ENCODE measurements around the gene USPL1.
"Not testable (repeated sequence)": the region's sequence is repeated elsewhere in the genome, so short reads cannot be mapped to it uniquely, and the experiment has no call there.

The USPL1 gene

GRCh38 chr13:30607186-30607585 is 10.5 kb upstream of the USPL1 start:
- not testable (repeated sequence) for ATAC-seq

- ATAC-seq: no peak
- TF ChIP-seq, protein P1, sequence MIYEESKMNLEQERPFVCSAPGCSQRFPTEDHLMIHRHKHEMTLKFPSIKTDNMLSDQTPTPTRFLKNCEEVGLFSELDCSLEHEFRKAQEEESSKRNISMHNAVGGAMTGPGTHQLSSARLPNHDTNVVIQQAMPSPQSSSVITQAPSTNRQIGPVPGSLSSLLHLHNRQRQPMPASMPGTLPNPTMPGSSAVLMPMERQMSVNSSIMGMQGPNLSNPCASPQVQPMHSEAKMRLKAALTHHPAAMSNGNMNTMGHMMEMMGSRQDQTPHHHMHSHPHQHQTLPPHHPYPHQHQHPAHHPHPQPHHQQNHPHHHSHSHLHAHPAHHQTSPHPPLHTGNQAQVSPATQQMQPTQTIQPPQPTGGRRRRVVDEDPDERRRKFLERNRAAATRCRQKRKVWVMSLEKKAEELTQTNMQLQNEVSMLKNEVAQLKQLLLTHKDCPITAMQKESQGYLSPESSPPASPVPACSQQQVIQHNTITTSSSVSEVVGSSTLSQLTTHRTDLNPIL (CRISPR knock-in tag; IDR thresholded peaks at IDR 0.05; ENCODE audit: low read depth): no peak
- no peak for TF ChIP-seq ZNF70 (CRISPR knock-in tag; IDR thresholded peaks at IDR 0.05)
- no peak for TF ChIP-seq ZNF8 (CRISPR knock-in tag; IDR thresholded peaks at IDR 0.05)
- TF ChIP-seq POU6F1 (CRISPR knock-in tag; IDR thresholded peaks at IDR 0.05; ENCODE audit: borderline replicate concordance, low read depth): no peak
- no peak for TF ChIP-seq PPARA (CRISPR knock-in tag; IDR thresholded peaks at IDR 0.05; ENCODE audit: borderline replicate concordance)
- no peak for TF ChIP-seq ZC3H10 (CRISPR knock-in tag; IDR thresholded peaks at IDR 0.05)
- TF ChIP-seq BACH2 (CRISPR knock-in tag; IDR thresholded peaks at IDR 0.05; ENCODE audit: borderline replicate concordance): no peak
- no peak for TF ChIP-seq TSHZ2 (CRISPR knock-in tag; IDR thresholded peaks at IDR 0.05)
- TF ChIP-seq TCF4 (CRISPR knock-in tag; IDR thresholded peaks at IDR 0.05; ENCODE audit: borderline replicate concordance): no peak
- TF ChIP-seq SNAI2 (CRISPR knock-in tag; IDR thresholded peaks at IDR 0.05): no peak
- no peak for TF ChIP-seq OSR1 (CRISPR knock-in tag; IDR thresholded peaks at IDR 0.05)
- TF ChIP-seq ISL1 (CRISPR knock-in tag; IDR thresholded peaks at IDR 0.05): no peak
- TF ChIP-seq ZFP3 (CRISPR knock-in tag; IDR thresholded peaks at IDR 0.05): no peak
- no peak for TF ChIP-seq ARNTL (CRISPR knock-in tag; IDR thresholded peaks at IDR 0.05; ENCODE audit: borderline replicate concordance, low read depth)
- TF ChIP-seq TOX (CRISPR knock-in tag; IDR thresholded peaks at IDR 0.05; ENCODE audit: borderline replicate concordance): no peak
- no peak for TF ChIP-seq CSRNP3 (CRISPR knock-in tag; IDR thresholded peaks at IDR 0.05)
- TF ChIP-seq ZFP30 (CRISPR knock-in tag; IDR thresholded peaks at IDR 0.05): no peak
- no peak for TF ChIP-seq CSDC2 (CRISPR knock-in tag; IDR thresholded peaks at IDR 0.05)
Measured at GRCh38 chr13:30607908-30608307, 9.8 kb upstream of the USPL1 start.

- no peak for TF ChIP-seq ZNF8 (CRISPR knock-in tag; IDR thresholded peaks at IDR 0.05)
- no peak for ATAC-seq
Measured at GRCh38 chr13:30608364-30608763, 9.4 kb upstream of the USPL1 start.

DNA sequence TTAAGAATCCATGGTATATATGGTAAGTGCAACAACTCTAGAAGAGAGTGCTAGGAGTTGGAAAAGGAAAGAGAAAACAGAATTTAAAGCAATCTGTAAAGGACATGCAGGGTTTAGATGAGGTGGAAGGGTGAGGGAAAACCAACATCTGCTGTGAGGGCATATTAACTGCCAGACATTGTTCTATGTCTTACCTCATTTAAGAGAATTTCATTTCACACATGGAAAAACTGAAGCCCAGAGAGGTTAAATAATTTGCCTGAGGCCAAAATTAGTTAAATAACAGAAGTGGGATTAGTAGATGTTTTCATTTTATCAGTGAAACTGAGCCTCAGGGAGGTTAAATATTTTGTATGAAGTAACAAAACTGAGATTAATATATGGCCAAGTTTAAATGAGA is 7.4 kb upstream of the USPL1 start:
- ATAC-seq: no peak
- TF ChIP-seq ARNTL (CRISPR knock-in tag; IDR thresholded peaks at IDR 0.05; ENCODE audit: borderline replicate concordance, low read depth) (no peak), SNAI2 (CRISPR knock-in tag; IDR thresholded peaks at IDR 0.05) (no peak), ZNF70 (CRISPR knock-in tag; IDR thresholded peaks at IDR 0.05) (no peak), PATZ1 (CRISPR knock-in tag; IDR thresholded peaks at IDR 0.05; ENCODE audit: borderline replicate concordance) (no peak), ZNF8 (CRISPR knock-in tag; IDR thresholded peaks at IDR 0.05) (no peak), ZFP30 (CRISPR knock-in tag; IDR thresholded peaks at IDR 0.05) (no peak), TSHZ2 (CRISPR knock-in tag; IDR thresholded peaks at IDR 0.05) (no peak), CSDC2 (CRISPR knock-in tag; IDR thresholded peaks at IDR 0.05) (no peak), ESRRG (CRISPR knock-in tag; IDR thresholded peaks at IDR 0.05) (no peak), GLIS3 (CRISPR knock-in tag; IDR thresholded peaks at IDR 0.05) (no peak), ISL1 (CRISPR knock-in tag; IDR thresholded peaks at IDR 0.05) (no peak), POU6F1 (CRISPR knock-in tag; IDR thresholded peaks at IDR 0.05; ENCODE audit: borderline replicate concordance, low read depth) (no peak)
- TF ChIP-seq, protein P1 (CRISPR knock-in tag; IDR thresholded peaks at IDR 0.05; ENCODE audit: low read depth): no peak

All from SK-N-SH treated with all-trans-retinoic acid at 6 μM for 48 hours (cell line).